H7 (cell line): ENCODE results near the gene EXOSC5. TPM values are rescaled to one million over a fixed set of nuclear protein-coding genes. Genes with fewer than 3 reads are reported as not detected.
"Not testable (repeated sequence)": the region's sequence is repeated elsewhere in the genome, so short reads cannot be mapped to it uniquely, and the experiment has no call there.

ENCODE experiments used
- DNase-seq: peaks from one replicate; pipeline ENCODE4 v3.0.0; 2012
- H3K27me3 ChIP-seq: 2 replicates; pipeline ENCODE4 v1.6.0; 2011; ENCODE audit warnings: mild to moderate bottlenecking, low read length; ENCODE audit not compliant: control insufficient read depth, insufficient read depth
- H3K36me3 ChIP-seq: replicated peaks from 2 replicates; pipeline ENCODE4 v1.5.1; 2011; ENCODE audit warnings: low read length; ENCODE audit not compliant: control insufficient read depth, insufficient read depth
- H3K4me3 ChIP-seq: 2 replicates; pipeline ENCODE4 v1.5.1; 2011; ENCODE audit warnings: low read depth, mild to moderate bottlenecking, control low read depth, low read length, moderate library complexity; ENCODE audit not compliant: insufficient read depth
- total RNA-seq: library from RNA; depleted of rRNA; stranded (reverse); fragments of >200 nt; shearing (Covaris generic); gene quantifications from 2 replicates; pipeline ENCODE4 v1.2.3, GENCODE V29; 2014

Gene EXOSC5
- total RNA-seq, 1 experiment from 2014 or later, result 79.6 TPM

GRCh38 chr19:41376241-41376997 is 20.7 kb downstream of the EXOSC5 start, which contains the start of gene TMEM91:
TSS of gene TMEM91 (plus strand) at chr19:41376533. CDS start at chr19:41378310, 1,777 bp downstream.
- peak within 1 kb of the TSS; percentile 72 for H3K4me3 ChIP-seq
- DNase-seq, result peak; percentile 93
- H3K27me3 ChIP-seq, result no peaks in the 10 kb centered on the region
- H3K36me3 ChIP-seq, result no peaks in the 10 kb centered on the region; the same call in 1 of the 2 replicates

- Histone ChIP-seq H3K4me3 (no peak overlapping the region), H3K36me3 (no peaks in the 10 kb centered on the region; the same call in 1 of the 2 replicates), H3K27me3 (no peaks in the 10 kb centered on the region)
- no peak for DNase-seq
These were observed 23.2 kb downstream of the EXOSC5 start for GRCh38 chr19:41373993-41374392.

GRCh38 chr19:41372501-41372900 is 24.7 kb downstream of the EXOSC5 start:
- H3K4me3 ChIP-seq, result no peak overlapping the region
- H3K27me3 ChIP-seq, result no peaks in the 10 kb centered on the region
- no peaks in the 10 kb centered on the region for H3K36me3 ChIP-seq
- DNase-seq, result no peak

GRCh38 chr19:41371541-41371940 is 25.6 kb downstream of the EXOSC5 start:
- no peak for DNase-seq
- H3K27me3 ChIP-seq, result no peaks in the 10 kb centered on the region
- no peaks in the 10 kb centered on the region for H3K36me3 ChIP-seq
- H3K4me3 ChIP-seq, result no peak overlapping the region

DNA sequence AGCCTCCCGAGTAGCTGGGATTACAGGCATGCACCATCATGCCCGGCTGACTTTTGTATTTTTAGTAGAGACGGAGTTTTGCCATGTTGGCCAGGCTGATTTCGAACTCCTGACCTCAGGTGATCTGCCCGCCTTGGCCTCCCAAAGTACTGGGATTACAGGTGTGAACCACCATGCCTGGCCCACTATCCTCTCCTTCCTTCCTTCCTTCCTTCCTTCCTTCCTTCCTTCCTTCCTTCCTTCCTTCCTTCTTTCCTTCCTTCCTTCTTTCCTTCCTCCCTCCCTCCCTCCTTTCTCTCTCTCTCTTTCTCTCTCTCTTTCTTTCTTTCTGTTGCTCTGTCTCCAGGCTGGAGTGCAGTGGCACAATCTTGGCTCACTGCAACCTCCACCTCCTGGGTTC is 26.0 kb downstream of the EXOSC5 start:
- not testable (repeated sequence) for H3K4me3 ChIP-seq, H3K27me3 ChIP-seq, H3K36me3 ChIP-seq, DNase-seq

- no peak for DNase-seq
- Histone ChIP-seq H3K36me3 (no peaks in the 10 kb centered on the region), H3K27me3 (no peaks in the 10 kb centered on the region), H3K4me3 (no peak overlapping the region)
These were observed 27.4 kb downstream of the EXOSC5 start for GRCh38 chr19:41369769-41370168.

DNA sequence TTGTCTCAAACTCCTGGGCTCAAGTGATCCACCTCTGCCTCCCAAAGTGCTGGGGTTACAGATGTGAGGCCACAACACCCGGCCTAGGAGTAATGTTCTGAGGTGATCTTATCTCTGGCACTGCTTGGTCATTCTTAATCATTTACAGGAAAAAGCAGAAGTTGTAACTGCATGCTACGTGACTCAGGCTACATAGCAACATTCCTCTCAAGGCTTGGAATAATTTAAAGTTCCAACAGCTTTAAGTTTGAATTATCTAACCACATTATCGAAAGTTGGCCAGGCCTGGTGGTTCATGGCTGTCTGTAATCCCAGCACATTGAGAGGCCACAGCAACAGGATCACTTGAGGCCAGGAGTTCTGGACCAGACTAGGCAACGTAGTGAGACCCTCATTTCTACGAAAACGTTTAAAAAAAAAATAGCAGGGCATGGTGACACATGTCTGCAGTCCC is 29.3 kb downstream of the EXOSC5 start:
- Histone ChIP-seq H3K4me3 (no peak overlapping the region), H3K27me3 (no peaks in the 10 kb centered on the region), H3K36me3 (no peaks in the 10 kb centered on the region)
- no peak for DNase-seq

GRCh38 chr19:41366089-41366488 is 31.1 kb downstream of the EXOSC5 start:
- Histone ChIP-seq H3K27me3 (no peaks in the 10 kb centered on the region), H3K4me3 (no peak overlapping the region), H3K36me3 (no peaks in the 10 kb centered on the region)
- peak; percentile 48 for DNase-seq

DNA sequence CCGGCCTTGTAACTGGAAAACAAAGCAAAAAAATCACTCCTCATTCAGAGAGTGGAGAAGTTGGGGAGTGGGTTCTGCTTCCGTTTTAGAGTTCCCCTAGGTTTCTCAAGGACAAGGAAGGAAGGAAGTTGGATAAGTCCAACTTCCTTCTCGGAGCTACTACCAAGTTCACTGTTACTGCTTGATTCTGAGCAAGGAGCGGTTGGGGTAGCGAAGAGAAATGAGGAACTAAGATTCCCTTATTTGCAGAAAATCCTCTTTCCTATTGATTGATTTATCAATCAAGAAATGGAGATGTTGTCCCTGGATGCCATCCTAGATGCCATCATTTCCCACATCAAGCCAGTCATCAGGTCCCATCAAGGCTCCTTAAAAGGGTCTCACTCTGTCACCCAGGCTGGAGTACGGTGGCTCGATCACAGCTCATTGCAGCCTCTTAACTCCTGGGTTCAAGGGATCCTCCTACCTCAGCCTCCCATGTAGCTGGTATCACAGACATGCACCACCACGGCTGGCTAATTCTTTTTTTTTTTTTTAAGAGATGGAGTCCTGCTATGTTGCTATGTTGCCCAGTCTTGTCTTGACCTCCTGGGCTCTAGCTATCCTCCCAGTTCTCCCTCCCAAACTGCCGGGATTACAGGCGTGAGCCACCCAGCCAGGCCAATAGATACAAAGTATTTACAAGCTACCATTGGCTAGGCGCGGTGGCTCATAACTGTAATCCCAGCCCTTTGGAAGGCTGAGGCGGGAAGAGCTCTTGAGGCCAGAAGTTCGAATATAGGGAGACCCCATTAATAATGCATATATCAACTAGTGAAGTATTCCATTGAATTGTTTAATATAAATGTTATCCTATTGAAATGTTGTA is 32.4 kb downstream of the EXOSC5 start:
- H3K27me3 ChIP-seq, result no peaks in the 10 kb centered on the region
- H3K36me3 ChIP-seq, result no peaks in the 10 kb centered on the region
- H3K4me3 ChIP-seq, result peak overlapping the region; percentile 75
- no peak for DNase-seq

- no peaks in the 10 kb centered on the region for H3K27me3 ChIP-seq
- H3K4me3 ChIP-seq, result peak within 1 kb of the TSS; percentile 75
These were observed 33.2 kb downstream of the EXOSC5 start, which contains the start of gene B9D2 for GRCh38 chr19:41363753-41364523. TSS of gene B9D2 (minus strand) at chr19:41364149. CDS start at chr19:41363519, 630 bp downstream.

GRCh38 chr19:41363371-41363752 is 33.8 kb downstream of the EXOSC5 start:
- peak; percentile 22 for DNase-seq
- no peaks in the 10 kb centered on the region for H3K27me3 ChIP-seq
- no peaks in the 10 kb centered on the region for H3K36me3 ChIP-seq
- H3K4me3 ChIP-seq, result peak overlapping the region; percentile 75

More at GRCh38 chr19:41363753-41364523, 33.2 kb downstream of the EXOSC5 start, which contains the start of gene B9D2:
- H3K36me3 ChIP-seq, result no peaks in the 10 kb centered on the region
- peak; percentile 99 for DNase-seq

DNA sequence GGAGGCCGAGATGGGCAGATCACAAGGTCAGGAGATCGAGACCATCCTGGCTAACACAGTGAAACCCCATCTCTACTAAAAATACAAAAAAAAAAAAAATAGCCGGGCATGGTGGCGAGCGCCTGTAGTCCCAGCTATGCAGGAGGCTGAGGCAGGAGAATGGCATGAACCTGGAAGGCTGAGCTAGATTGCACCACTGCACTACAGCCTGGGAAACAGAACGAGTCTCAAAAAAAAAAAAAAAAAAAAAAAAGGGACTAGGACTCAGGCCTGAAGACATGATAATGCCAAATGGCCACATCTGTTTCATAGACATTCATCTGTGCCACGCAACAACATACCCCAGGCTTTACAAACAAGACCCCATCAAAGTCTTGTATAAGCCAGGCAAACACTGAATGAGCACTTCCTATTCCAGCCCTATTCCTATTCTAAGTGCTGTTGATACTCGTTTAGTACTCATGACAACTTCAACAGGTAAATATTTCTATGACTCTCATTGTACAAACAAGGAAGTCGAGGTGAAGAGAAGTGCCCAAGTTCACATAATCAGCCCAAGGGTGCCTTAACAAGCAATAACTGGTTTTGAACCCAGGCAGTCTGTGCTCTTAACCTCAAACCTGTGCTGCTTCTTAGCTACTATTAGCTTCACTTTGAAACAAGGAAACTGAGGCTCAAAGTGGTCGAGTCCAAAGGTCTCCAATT is 34.9 kb downstream of the EXOSC5 start:
- Histone ChIP-seq H3K27me3 (no peaks in the 10 kb centered on the region), H3K36me3 (no peaks in the 10 kb centered on the region), H3K4me3 (no peak overlapping the region)
- peak; percentile 6 for DNase-seq

DNA sequence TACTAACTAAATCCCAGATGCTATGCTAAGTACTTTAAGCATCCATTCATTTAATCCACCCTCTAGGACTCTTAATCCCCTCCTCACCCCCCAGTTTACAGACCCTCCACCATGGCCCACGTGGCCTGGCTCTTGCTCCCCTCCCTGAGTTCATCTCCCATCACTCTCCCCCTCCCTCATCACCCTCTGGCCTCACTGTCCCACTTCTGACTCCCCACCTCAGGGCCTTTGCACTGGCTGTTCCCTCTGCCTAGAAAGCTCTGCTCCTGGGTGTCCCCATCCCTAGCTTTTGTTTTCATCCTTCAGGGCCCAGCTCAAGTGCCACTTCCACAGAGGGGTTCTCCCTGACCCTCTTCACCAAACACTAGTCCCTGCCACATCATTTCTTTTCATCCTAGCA is 37.4 kb downstream of the EXOSC5 start:
- no peak overlapping the region for H3K4me3 ChIP-seq
- DNase-seq, result no peak
- H3K27me3 ChIP-seq, result no peaks in the 10 kb centered on the region
- H3K36me3 ChIP-seq, result no peaks in the 10 kb centered on the region

DNA sequence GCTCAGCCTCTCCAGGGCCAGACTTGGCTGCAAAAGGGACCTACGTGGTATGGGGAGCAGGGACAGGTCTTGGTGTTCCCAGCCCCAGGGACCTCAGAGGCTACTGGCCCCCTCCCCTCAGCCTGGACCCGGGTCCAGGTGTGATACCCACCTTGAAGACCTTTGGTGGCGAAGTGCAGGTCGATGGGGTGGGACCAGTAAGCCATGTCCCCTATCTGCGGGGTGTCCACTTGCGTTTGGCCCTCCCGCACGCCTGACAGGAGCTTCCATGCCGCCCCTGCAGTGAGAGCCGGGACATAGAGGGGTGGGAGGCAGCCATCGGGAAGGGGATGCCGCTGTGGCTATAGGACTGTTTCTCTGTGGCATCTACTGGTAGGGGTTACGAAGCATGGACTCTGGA is 39.4 kb downstream of the EXOSC5 start:
- Histone ChIP-seq H3K27me3 (peaks cover 8% of the 10 kb centered on the region), H3K4me3 (no peak overlapping the region)
- DNase-seq, result peak; percentile 34

More for the DNA sequence above, 39.4 kb downstream of the EXOSC5 start:
- no peaks in the 10 kb centered on the region for H3K36me3 ChIP-seq
